ENCODE data around the gene TXNDC17. TPM values are rescaled to one million over a fixed set of nuclear protein-coding genes. Genes with fewer than 3 reads are reported as not detected.
A peak's percentile ranks its signal among the peaks of the same experiment; 100 is the strongest.

Gene TXNDC17
- total RNA-seq, 2 donors from 2014 or later = 17.1 to 37.6 TPM

GRCh38 chr17:6603744-6604325 is 37.0 kb upstream of the TXNDC17 start:
- H3K4me3 ChIP-seq = no peak overlapping the region
- no peaks in the 10 kb centered on the region for H3K9me3 ChIP-seq
- peaks cover 3% of the 10 kb centered on the region for H3K4me1 ChIP-seq
- ATAC-seq = no peak
- TF ChIP-seq POLR2A (IDR thresholded peaks at IDR 0.05) = no peak
- TF ChIP-seq, protein P1, sequence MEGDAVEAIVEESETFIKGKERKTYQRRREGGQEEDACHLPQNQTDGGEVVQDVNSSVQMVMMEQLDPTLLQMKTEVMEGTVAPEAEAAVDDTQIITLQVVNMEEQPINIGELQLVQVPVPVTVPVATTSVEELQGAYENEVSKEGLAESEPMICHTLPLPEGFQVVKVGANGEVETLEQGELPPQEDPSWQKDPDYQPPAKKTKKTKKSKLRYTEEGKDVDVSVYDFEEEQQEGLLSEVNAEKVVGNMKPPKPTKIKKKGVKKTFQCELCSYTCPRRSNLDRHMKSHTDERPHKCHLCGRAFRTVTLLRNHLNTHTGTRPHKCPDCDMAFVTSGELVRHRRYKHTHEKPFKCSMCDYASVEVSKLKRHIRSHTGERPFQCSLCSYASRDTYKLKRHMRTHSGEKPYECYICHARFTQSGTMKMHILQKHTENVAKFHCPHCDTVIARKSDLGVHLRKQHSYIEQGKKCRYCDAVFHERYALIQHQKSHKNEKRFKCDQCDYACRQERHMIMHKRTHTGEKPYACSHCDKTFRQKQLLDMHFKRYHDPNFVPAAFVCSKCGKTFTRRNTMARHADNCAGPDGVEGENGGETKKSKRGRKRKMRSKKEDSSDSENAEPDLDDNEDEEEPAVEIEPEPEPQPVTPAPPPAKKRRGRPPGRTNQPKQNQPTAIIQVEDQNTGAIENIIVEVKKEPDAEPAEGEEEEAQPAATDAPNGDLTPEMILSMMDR (IDR thresholded peaks at IDR 0.05) = no peak
- intact Hi-C loops (cut with DNase I) = no loop called here
- H3K36me3 ChIP-seq (replicated peaks in 1 of 2; ENCODE audit: insufficient read depth in 1 of 2, low read depth in 2 of 2) = peaks cover 0 to 12% of the 10 kb centered on the region in 2 donors
- no peaks in the 10 kb centered on the region for H3K27me3 ChIP-seq
- WGBS, 2 donors = 64 to 81% methylated on average over 3 of the region's 3 CpGs
- no peak overlapping the region for H3K27ac ChIP-seq
- peak in 2 of 4 donors; percentile 11 to 15 for DNase-seq

GRCh38 chr17:6605142-6605541 is 35.7 kb upstream of the TXNDC17 start:
- H3K4me3 ChIP-seq = no peak overlapping the region
- no peak overlapping the region for H3K27ac ChIP-seq
- H3K9me3 ChIP-seq = no peaks in the 10 kb centered on the region
- H3K4me1 ChIP-seq = no peaks in the 10 kb centered on the region
- H3K36me3 ChIP-seq (replicated peaks in 1 of 2; ENCODE audit: insufficient read depth in 1 of 2, low read depth in 2 of 2) = peaks cover 3 to 20% of the 10 kb centered on the region in 2 donors
- no peaks in the 10 kb centered on the region for H3K27me3 ChIP-seq
- DNase-seq (no peak), ATAC-seq (no peak)
- intact Hi-C loops (cut with DNase I) = no loop called here
- TF ChIP-seq POLR2A (IDR thresholded peaks at IDR 0.05) = no peak
- TF ChIP-seq, protein P1 (IDR thresholded peaks at IDR 0.05) = no peak
- WGBS, 2 donors = 89 to 94% methylated on average over 6 of the region's 6 CpGs

DNA sequence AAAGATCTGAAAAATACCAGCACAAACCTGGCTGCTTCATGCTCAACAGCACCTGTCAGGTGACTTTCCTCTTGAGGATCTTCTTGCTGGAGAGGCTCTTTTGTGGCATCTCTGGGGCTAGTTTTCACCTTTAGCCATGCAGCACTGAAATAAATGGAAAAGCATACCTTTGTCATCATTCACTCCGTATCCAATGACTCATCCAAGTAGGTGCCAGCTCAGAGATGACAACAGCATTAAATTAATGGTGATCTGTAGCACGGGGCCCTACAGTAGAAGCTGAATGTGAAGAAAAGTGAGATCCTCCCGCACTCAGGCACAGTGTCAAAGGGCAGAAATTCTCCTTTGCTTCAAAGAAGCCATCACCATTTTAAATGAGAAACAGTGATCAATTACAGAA is 32.5 kb upstream of the TXNDC17 start:
- WGBS, 2 donors = 82 to 84% methylated on average over 3 of the region's 3 CpGs
- DNase-seq (no peak), ATAC-seq (no peak)
- Histone ChIP-seq H3K4me3 (no peak overlapping the region), H3K4me1 (no peaks in the 10 kb centered on the region), H3K27ac (no peak overlapping the region), H3K36me3 (replicated peaks in 1 of 2; ENCODE audit: insufficient read depth in 1 of 2, low read depth in 2 of 2) (peaks cover 3 to 20% of the 10 kb centered on the region in 2 donors), H3K9me3 (no peaks in the 10 kb centered on the region), H3K27me3 (no peaks in the 10 kb centered on the region)
- TF ChIP-seq, protein P1 (IDR thresholded peaks at IDR 0.05) = no peak
- TF ChIP-seq POLR2A (IDR thresholded peaks at IDR 0.05) = no peak
- intact Hi-C loops (cut with DNase I) = no loop called here

- peaks cover 3 to 20% of the 10 kb centered on the region in 2 donors for H3K36me3 ChIP-seq (replicated peaks in 1 of 2; ENCODE audit: insufficient read depth in 1 of 2, low read depth in 2 of 2)
- H3K4me1 ChIP-seq = no peaks in the 10 kb centered on the region
- DNase-seq = no peak
- H3K27me3 ChIP-seq = no peaks in the 10 kb centered on the region
- H3K27ac ChIP-seq = no peak overlapping the region
- ATAC-seq = no peak
- intact Hi-C loops (cut with DNase I) = no loop called here
- TF ChIP-seq, protein P1 (IDR thresholded peaks at IDR 0.05) = no peak
- no peak for TF ChIP-seq POLR2A (IDR thresholded peaks at IDR 0.05)
- 93% methylated on average over 5 of the region's 5 CpGs for WGBS, 2 donors
- no peaks in the 10 kb centered on the region for H3K9me3 ChIP-seq
- no peak overlapping the region for H3K4me3 ChIP-seq
These were observed 30.8 kb upstream of the TXNDC17 start for GRCh38 chr17:6610011-6610410.

- DNase-seq (no peak), ATAC-seq (no peak)
- no peaks in the 10 kb centered on the region for H3K27me3 ChIP-seq
- intact Hi-C loops (cut with DNase I) = no loop called here
- H3K36me3 ChIP-seq (replicated peaks in 1 of 2; ENCODE audit: insufficient read depth in 1 of 2, low read depth in 2 of 2) = peaks cover 3 to 15% of the 10 kb centered on the region in 2 donors
- H3K4me3 ChIP-seq = no peak overlapping the region
- no peak overlapping the region for H3K27ac ChIP-seq
- no peaks in the 10 kb centered on the region for H3K9me3 ChIP-seq
- TF ChIP-seq, protein P1 (IDR thresholded peaks at IDR 0.05) = no peak
- H3K4me1 ChIP-seq = no peaks in the 10 kb centered on the region
- 96 to 97% methylated on average over 4 of the region's 4 CpGs for WGBS, 2 donors
These were observed 29.6 kb upstream of the TXNDC17 start for GRCh38 chr17:6611231-6611630.
